ENCODE measurements around the gene MMP25. TPM values are rescaled to one million over a fixed set of nuclear protein-coding genes. Genes with fewer than 3 reads are reported as not detected.

MMP25 gene
- total RNA-seq, 2 experiments from 2014 or later: 0.63 to 5.6 TPM

- Histone ChIP-seq H3K4me1 (ENCODE audit: insufficient read depth, low read length, poor library complexity, severe bottlenecking) (peaks cover 9% of the 10 kb centered on the region), H3K27ac (ENCODE audit: low read depth, low read length, poor library complexity, severe bottlenecking) (no peak overlapping the region), H3K4me3 (ENCODE audit: low read depth, low read length, poor library complexity, severe bottlenecking) (no peak overlapping the region), H3K9me3 (ENCODE audit: low read length) (no peaks in the 10 kb centered on the region), H3K4me2 (ENCODE audit: low read length) (no peak overlapping the region), H3K36me3 (ENCODE audit: insufficient read depth, low read length) (no peaks in the 10 kb centered on the region), H3K9me2 (ENCODE audit: insufficient read depth, low read length) (no peaks in the 10 kb centered on the region), H3K79me2 (ENCODE audit: insufficient read depth, low read depth, low read length) (no peaks in the 10 kb centered on the region), H2AFZ (ENCODE audit: low read length) (no peak overlapping the region), H4K20me1 (ENCODE audit: insufficient read depth, low read length) (no peaks in the 10 kb centered on the region)
- no TSS peak for BruUV-seq (replicated peaks)
- no peak for DNase-seq (ENCODE audit: low spot score)
- intact Hi-C loops (cut with micrococcal nuclease; ENCODE audit: unreplicated experiment): no loop called here
- ChIA-PET POLR2A (no interaction called here), CTCF (ENCODE audit: unreplicated experiment) (no interaction called here)
- TF ChIP-seq EZH2phosphoT487 (IDR thresholded peaks at IDR 0.05; ENCODE audit: borderline replicate concordance, low read depth, low read length) (no peak), CTCF (conservative IDR thresholded peaks at IDR 0.05; ENCODE audit: low read length) (no peak)
Observed at GRCh38 chr16:3088450-3088849, 42.1 kb downstream of the MMP25 start.

GRCh38 chr16:3088925-3089716, 42.8 kb downstream of the MMP25 start:
- H2AFZ ChIP-seq (ENCODE audit: low read length): no peak overlapping the region
- H3K4me1 ChIP-seq (ENCODE audit: insufficient read depth, low read length, poor library complexity, severe bottlenecking): peaks cover 15% of the 10 kb centered on the region
- DNase-seq (ENCODE audit: low spot score): no peak
- no TSS peak for BruUV-seq (replicated peaks)
- ChIA-PET POLR2A (interaction anchor here (0.5 kb wide), 1 partner anchor 18 kb away, joined by 3 read pairs; no protein-coding TSS in a partner anchor), CTCF (ENCODE audit: unreplicated experiment) (no interaction called here)
- H4K20me1 ChIP-seq (ENCODE audit: insufficient read depth, low read length): no peaks in the 10 kb centered on the region
- H3K36me3 ChIP-seq (ENCODE audit: insufficient read depth, low read length): no peaks in the 10 kb centered on the region
- H3K4me2 ChIP-seq (ENCODE audit: low read length): no peak overlapping the region
- intact Hi-C loops (cut with micrococcal nuclease; ENCODE audit: unreplicated experiment): no loop called here
- TF ChIP-seq EZH2phosphoT487 (IDR thresholded peaks at IDR 0.05; ENCODE audit: borderline replicate concordance, low read depth, low read length) (no peak), CTCF (conservative IDR thresholded peaks at IDR 0.05; ENCODE audit: low read length) (no peak)
- H3K9me2 ChIP-seq (ENCODE audit: insufficient read depth, low read length): no peaks in the 10 kb centered on the region
- no peak overlapping the region for H3K4me3 ChIP-seq (ENCODE audit: low read depth, low read length, poor library complexity, severe bottlenecking)
- H3K9me3 ChIP-seq (ENCODE audit: low read length): no peaks in the 10 kb centered on the region
- no peaks in the 10 kb centered on the region for H3K79me2 ChIP-seq (ENCODE audit: insufficient read depth, low read depth, low read length)
- no peak overlapping the region for H3K27ac ChIP-seq (ENCODE audit: low read depth, low read length, poor library complexity, severe bottlenecking)

All from OCI-LY7 (cell line).